K562 (cell line): ENCODE data around the gene ZDHHC8. TPM values are rescaled to one million over a fixed set of nuclear protein-coding genes. Genes with fewer than 3 reads are reported as not detected.

Experiments used
- ATAC-seq: fragments of 200-7000 bp; cut with Tn5 transposase; 3 replicates; pipeline ENCODE4 v1.9.1; 2020; ENCODE audit warnings: moderate library complexity
- BruUV-seq: library from RNA; stranded (reverse); fragments of 400-500 nt; replicated peaks from 2 replicates; lab custom pipeline; 2021; lab: Mats Ljungman, UMichigan
- CTCF ChIA-PET: fragments of 300-600 bp; formaldehyde crosslinking; extraction: SDS; loops from one replicate; lab custom pipeline; 2021; ENCODE audit warnings: low intra/inter-chr PET ratio; lab: Yijun Ruan, JAX
- POLR2A ChIA-PET: fragments of 300-600, 350-650 bp; sonication (Branson Sonifier 250); formaldehyde crosslinking; extraction: SDS; loops from one replicate; lab custom pipeline; 2021; ENCODE audit warnings: antibody characterized with exemption, inconsistent platforms; lab: Yijun Ruan, JAX
- DNase-seq, 4 experiments: peaks; one replicate each; pipeline versions ENCODE4 v3.0.0 to v3.0.0-alpha.2; 2011 to 2018; ENCODE audit warnings: low spot score in 3 of 4, mixed read lengths in 3 of 4; ENCODE audit errors: extremely low read depth in 1 of 4
- FAIRE-seq: peaks from 2 replicates; lab custom pipeline; 2011; peaks lifted over from hg19 to GRCh38; lab: Jason Lieb, UNC
- H2AFZ ChIP-seq: 2 replicates; pipeline ENCODE4 v1.6.0; 2011; ENCODE audit warnings: low read depth, low read length, control low read depth, inconsistent platforms
- H3K27ac ChIP-seq: fragments of 200-600 bp; 3 replicates; pipeline ENCODE4 v1.8.0; 2011; ENCODE audit warnings: low read depth, mild to moderate bottlenecking, control low read depth, inconsistent platforms, low read length, moderate library complexity, mixed read lengths; ENCODE audit errors: extremely low read depth
- H3K27me3 ChIP-seq, 2 experiments: fragments of 300-600 bp in 1 of 2; 2 replicates in 1 of 2; 3 replicates in 1 of 2; pipeline versions ENCODE4 v1.6.0 to v1.8.0; 2011; ENCODE audit warnings: inconsistent platforms in 2 of 2, low read length in 2 of 2, mild to moderate bottlenecking in 1 of 2, mixed read lengths in 1 of 2, moderate library complexity in 1 of 2; ENCODE audit not compliant: control insufficient read depth in 2 of 2, insufficient read depth in 2 of 2
- H3K36me3 ChIP-seq: fragments of 300-600 bp; 3 replicates; pipeline ENCODE4 v1.8.0; 2011; ENCODE audit warnings: mild to moderate bottlenecking, low read length, inconsistent platforms; ENCODE audit not compliant: control insufficient read depth, insufficient read depth
- H3K4me1 ChIP-seq, 2 experiments: fragments of 200-600 bp in 1 of 2; replicated peaks in 1 of 2; 2 replicates in 1 of 2; 3 replicates in 1 of 2; pipeline versions ENCODE4 v1.5.1 to v1.8.0; 2011; ENCODE audit warnings: inconsistent platforms in 2 of 2, low read length in 2 of 2, mild to moderate bottlenecking in 1 of 2, mixed read lengths in 1 of 2, moderate library complexity in 1 of 2; ENCODE audit not compliant: control insufficient read depth in 2 of 2, insufficient read depth in 2 of 2
- H3K4me2 ChIP-seq: 2 replicates; pipeline ENCODE4 v1.6.1; 2011; ENCODE audit warnings: low read length, control low read depth, inconsistent platforms, mixed read lengths; ENCODE audit not compliant: insufficient read depth
- H3K4me3 ChIP-seq: fragments of 200-600 bp; sonication (generic), shearing (Covaris generic); 2 replicates; pipeline ENCODE4 v1.5.1; 2016; ENCODE audit warnings: control low read depth, inconsistent platforms
- H3K79me2 ChIP-seq: fragments of 200-600 bp; 3 replicates; pipeline ENCODE4 v1.8.0; 2011; ENCODE audit warnings: low read length, inconsistent platforms; ENCODE audit not compliant: control insufficient read depth, insufficient read depth
- H3K9ac ChIP-seq, 2 experiments: 2 replicates each; pipeline versions ENCODE4 v1.6.0 to v1.6.1; 2011; ENCODE audit warnings: low read depth in 2 of 2, low read length in 2 of 2, control low read depth in 1 of 2, inconsistent platforms in 1 of 2, mild to moderate bottlenecking in 1 of 2, mixed read lengths in 1 of 2; ENCODE audit not compliant: insufficient read depth in 1 of 2
- H3K9me1 ChIP-seq: one replicate; pipeline ENCODE4 v1.6.0; 2011; ENCODE audit warnings: inconsistent platforms, mild to moderate bottlenecking, low read length, moderate library complexity; ENCODE audit not compliant: control insufficient read depth, insufficient read depth
- H3K9me3 ChIP-seq: replicated peaks from 2 replicates; pipeline ENCODE4 v1.5.1; 2011; ENCODE audit warnings: low read depth, low read length, inconsistent platforms; ENCODE audit not compliant: control insufficient read depth, insufficient read depth
- H4K20me1 ChIP-seq: replicated peaks from 2 replicates; pipeline ENCODE4 v1.6.1; 2011; ENCODE audit warnings: low read length, inconsistent platforms, mixed read lengths; ENCODE audit not compliant: control insufficient read depth, insufficient read depth
- CBFB ChIP-seq: sonication (generic); formaldehyde crosslinking; IDR thresholded peaks from 2 replicates; pipeline ENCODE4 v1.4.0; 2020; ENCODE audit warnings: mild to moderate bottlenecking, missing genetic modification reagents
- PBX2 ChIP-seq, 2 experiments: IDR thresholded peaks in 1 of 2; conservative IDR thresholded peaks in 1 of 2; 2 replicates each; pipeline ENCODE4 v1.6.1; 2016; ENCODE audit warnings: low read depth in 2 of 2, mild to moderate bottlenecking in 1 of 2, missing compliant biosample characterization in 1 of 2, missing genetic modification characterization in 1 of 2, moderate library complexity in 1 of 2
- ZNF12 ChIP-seq: sonication (generic); formaldehyde crosslinking; IDR thresholded peaks from 2 replicates; pipeline ENCODE4 v1.4.0; 2020; ENCODE audit warnings: mild to moderate bottlenecking, missing genetic modification reagents
- ZNF224 ChIP-seq: sonication (generic); formaldehyde crosslinking; IDR thresholded peaks from 2 replicates; pipeline ENCODE4 v1.8.0; 2022; ENCODE audit warnings: mild to moderate bottlenecking, missing genetic modification reagents
- ZNF232 ChIP-seq: sonication (generic); formaldehyde crosslinking; IDR thresholded peaks from 2 replicates; pipeline ENCODE4 v1.8.0; 2022; ENCODE audit warnings: mild to moderate bottlenecking, missing genetic modification reagents
- WGBS: fragments of 100-300 bp; shearing (Covaris generic); methylation state at CpG from one replicate; pipeline ENCODE4 v1.1.6; 2016; ENCODE audit warnings: low coverage, mixed read lengths; ENCODE audit not compliant: insufficient coverage; ENCODE audit errors: missing lambda C conversion rate; 5-methylcytosine and 5-hydroxymethylcytosine counted together
- in situ Hi-C: fragments of 300-500 bp; cut with MboI; formaldehyde crosslinking; loops from 4 replicates; pipeline ENCODE4 v1.15.0; 2018; ENCODE audit warnings: inconsistent platforms, mixed read lengths
- intact Hi-C: fragments of 100-400 bp; cut with micrococcal nuclease; formaldehyde crosslinking; loops from 2 replicates; pipeline ENCODE4 v1.14.2; 2022
- polyA plus RNA-seq, 8 experiments: library from polyadenylated mRNA; depleted of rRNA in 4 of 8; stranded (reverse) in 5 of 8; unstranded in 3 of 8; fragments of >200 nt; fragmentation: Nextera tagmentation in 2 of 8; fragmentation: Illumina TruSeq in 1 of 8; extraction: Ambion mirVana in 2 of 8; extraction: Trizol in 1 of 8; gene quantifications; 2 replicates each; pipeline versions ENCODE4 v1.2.1 to v1.2.3, GENCODE V29; 2011 to 2014; ENCODE audit warnings: inconsistent platforms in 1 of 8, missing spikeins in 1 of 8
- total RNA-seq, 7 experiments: library from RNA; depleted of rRNA in 6 of 7; stranded (reverse); fragments of >200 nt in 6 of 7; fragmentation: Illumina TruSeq in 2 of 7; extraction: Trizol in 2 of 7; gene quantifications; 2 replicates each; pipeline versions ENCODE4 v1.2.1 to v1.2.3, GENCODE V29; 2011 to 2021; ENCODE audit warnings: low replicate concordance in 1 of 7

Gene ZDHHC8
- total and polyA plus RNA-seq, 9 of the 15 experiments (the other 6 are each of a cell fraction or from before 2014, with no cell fraction given), result 0.04 to 109 (median 16.4) TPM

GRCh38 chr22:20183823-20184222 lies 52.2 kb downstream of the ZDHHC8 start (continued):
- 0 out of 2 replicates have a peak, but pooled peaks have one; percentile 4 for TF ChIP-seq PBX2 (CRISPR knock-in tag; IDR thresholded peaks at IDR 0.05; ENCODE audit: low read depth)
- TF ChIP-seq PBX2 (tag; conservative IDR thresholded peaks at IDR 0.05; ENCODE audit: low read depth), result no peak
- peak; percentile 17; the same call in 1 of the 2 replicates for TF ChIP-seq ZNF12
- TF ChIP-seq CBFB (CRISPR knock-in tag), result 0 out of 2 replicates have a peak, but pooled peaks have one; percentile 46
- no peak for TF ChIP-seq ZNF232 (CRISPR knock-in tag)
- TF ChIP-seq ZNF224 (CRISPR knock-in tag), result no peak
- TF ChIP-seq, all 486 proteins: peak for 5

GRCh38 chr22:20184501-20185165 lies 53.0 kb downstream of the ZDHHC8 start:
- in situ Hi-C loops (no loop called here), intact Hi-C loops (no loop called here)
- no peaks in the 10 kb centered on the region for H3K79me2 ChIP-seq
- peaks cover 0 to 48% of the 10 kb centered on the region in 2 experiments; a peak in 1 of 5 replicates for H3K4me1 ChIP-seq
- ChIA-PET CTCF (interaction anchor here (1.5 kb wide), 1 partner anchor 22 kb away, joined by 4 read pairs; no protein-coding TSS in a partner anchor), POLR2A (interaction anchor here (0.6 kb wide), 3 partner anchors 103 to 760 kb away, joined by 3 read pairs; no protein-coding TSS in a partner anchor)
- no peak overlapping the region for H3K27ac ChIP-seq
- no TSS peak for BruUV-seq
- H3K36me3 ChIP-seq, result no peaks in the 10 kb centered on the region
- H4K20me1 ChIP-seq, result peaks cover 39% of the 10 kb centered on the region
- H3K4me3 ChIP-seq, result no peak overlapping the region
- H3K9me1 ChIP-seq, result no peaks in the 10 kb centered on the region
- WGBS, result under 1% methylated on average over 18 of the region's 18 CpGs
- peak overlapping the region in 1 of 2 experiments; percentile 31; a peak in 2 of 4 replicates for H3K9ac ChIP-seq
- H3K4me2 ChIP-seq, result no peak overlapping the region
- DNase-seq (no peak), FAIRE-seq (no peak), ATAC-seq (no peak)
- H2AFZ ChIP-seq, result no peak overlapping the region
- H3K27me3 ChIP-seq, result peaks cover 34 to 71% of the 10 kb centered on the region in 2 experiments; a peak in 4 of 5 replicates
- H3K9me3 ChIP-seq, result no peaks in the 10 kb centered on the region
